ENCODE data around the gene FKBP10.
"Not testable (repeated sequence)": the region's sequence is repeated elsewhere in the genome, so short reads cannot be mapped to it uniquely, and the experiment has no call there.

The FKBP10 gene

DNA sequence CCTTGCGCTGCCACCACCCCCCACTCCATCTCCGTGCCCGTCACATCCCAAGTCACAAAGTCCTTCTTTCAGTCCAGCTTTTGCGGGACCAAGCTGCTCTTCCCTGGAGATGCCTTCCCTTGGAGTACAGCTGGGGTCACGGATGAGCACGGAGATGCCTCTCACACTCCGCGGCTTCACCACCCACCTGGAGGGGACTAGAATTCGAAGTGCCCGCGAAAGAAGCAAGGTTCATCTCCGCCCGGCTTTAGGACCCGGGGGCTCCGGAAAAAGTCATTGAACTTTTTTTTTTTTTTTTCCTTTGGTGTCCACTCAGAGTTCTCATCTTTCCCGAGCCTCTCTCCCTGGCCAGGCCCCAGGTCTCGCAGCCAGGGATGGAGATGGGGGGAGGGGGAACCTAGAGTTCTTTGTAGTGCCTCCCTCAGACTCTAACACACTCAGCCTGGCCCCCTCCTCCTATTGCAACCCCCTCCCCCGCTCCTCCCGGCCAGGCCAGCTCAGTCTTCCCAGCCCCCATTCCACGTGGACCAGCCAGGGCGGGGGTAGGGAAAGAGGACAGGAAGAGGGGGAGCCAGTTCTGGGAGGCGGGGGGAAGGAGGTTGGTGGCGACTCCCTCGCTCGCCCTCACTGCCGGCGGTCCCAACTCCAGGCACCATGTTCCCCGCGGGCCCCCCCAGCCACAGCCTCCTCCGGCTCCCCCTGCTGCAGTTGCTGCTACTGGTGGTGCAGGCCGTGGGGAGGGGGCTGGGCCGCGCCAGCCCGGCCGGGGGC lies at the start of gene FKBP10:
TSS of gene FKBP10 (plus strand) at position 624 of the 771 bp plus-strand sequence. CDS start at position 655, 31 bp downstream.
- H3K4me3 ChIP-seq (ENCODE audit: low read depth, low read length) = peak within 1 kb of the TSS; percentile 71

GRCh38 chr17:41763327-41763726 lies 49.5 kb upstream of the FKBP10 start:
- no peak overlapping the region for H3K4me3 ChIP-seq (ENCODE audit: low read depth, low read length)

- no peak overlapping the region for H3K4me3 ChIP-seq (ENCODE audit: low read depth, low read length)
Measured at GRCh38 chr17:41766135-41766534, 46.7 kb upstream of the FKBP10 start.

DNA sequence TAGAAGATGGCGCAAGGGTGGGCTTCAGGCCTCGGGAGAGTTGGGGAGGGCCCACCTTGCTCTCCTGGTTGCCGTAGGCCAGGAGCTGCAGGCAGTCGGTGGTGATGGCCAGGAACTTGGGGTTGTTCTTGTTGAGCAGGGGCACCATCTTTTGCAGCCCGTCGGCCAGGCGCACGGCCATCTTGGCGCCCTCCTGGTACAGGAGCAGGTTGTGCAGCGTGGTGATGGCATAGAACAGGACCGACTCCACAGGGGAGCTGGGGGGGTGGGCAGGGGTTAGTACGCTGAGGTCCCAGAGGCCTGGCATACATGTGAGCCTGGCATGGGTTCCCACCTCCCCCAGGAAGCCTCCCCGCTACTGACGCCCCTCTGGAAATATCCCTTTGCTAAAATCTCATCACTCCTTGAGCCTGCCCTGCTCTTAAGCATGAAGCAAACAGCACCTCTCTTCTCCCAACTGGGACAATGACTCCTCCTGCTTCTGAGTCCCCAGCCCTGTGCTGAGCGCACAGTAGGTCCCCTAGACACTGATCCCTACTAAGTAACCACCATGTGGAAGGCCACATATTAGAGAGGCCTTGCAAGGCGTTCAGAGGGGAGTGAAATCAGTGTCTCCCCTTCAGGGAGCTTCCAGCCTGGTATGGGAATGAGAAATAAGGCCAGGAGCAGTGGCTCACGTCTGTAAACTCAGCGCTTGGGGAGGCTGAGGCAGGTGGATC lies 45.3 kb upstream of the FKBP10 start:
- H3K4me3 ChIP-seq (ENCODE audit: low read depth, low read length) = no peak overlapping the region

- no peak overlapping the region for H3K4me3 ChIP-seq (ENCODE audit: low read depth, low read length)
Measured at GRCh38 chr17:41768682-41769288, 44.0 kb upstream of the FKBP10 start.

GRCh38 chr17:41769346-41769862 lies 43.4 kb upstream of the FKBP10 start:
- H3K4me3 ChIP-seq (ENCODE audit: low read depth, low read length) = no peak overlapping the region

DNA sequence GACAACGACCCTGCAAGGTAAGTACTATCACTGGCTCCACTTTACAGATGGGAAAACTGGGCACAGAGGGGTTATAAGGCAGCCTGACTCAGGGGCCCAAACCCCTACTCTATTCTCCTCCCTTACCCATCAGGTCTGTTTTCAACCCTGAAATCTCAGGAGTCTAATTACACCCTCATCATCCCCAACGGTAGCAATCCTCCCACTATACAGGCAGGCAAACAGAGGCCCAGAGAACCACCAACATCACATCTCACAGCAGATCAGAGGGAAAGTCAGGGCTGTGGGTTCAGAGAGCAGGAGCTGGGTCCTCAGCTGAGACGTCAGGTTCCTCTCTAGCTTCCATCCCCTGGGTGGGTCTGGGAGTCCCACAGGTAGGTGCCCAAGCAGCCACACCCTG lies 42.8 kb upstream of the FKBP10 start:
- H3K4me3 ChIP-seq (ENCODE audit: low read depth, low read length) = no peak overlapping the region

- H3K4me3 ChIP-seq (ENCODE audit: low read depth, low read length) = no peak overlapping the region
Measured at GRCh38 chr17:41771389-41772206, 41.2 kb upstream of the FKBP10 start.

- H3K4me3 ChIP-seq (ENCODE audit: low read depth, low read length) = no peak overlapping the region
Measured at GRCh38 chr17:41772218-41772585, 40.6 kb upstream of the FKBP10 start.

DNA sequence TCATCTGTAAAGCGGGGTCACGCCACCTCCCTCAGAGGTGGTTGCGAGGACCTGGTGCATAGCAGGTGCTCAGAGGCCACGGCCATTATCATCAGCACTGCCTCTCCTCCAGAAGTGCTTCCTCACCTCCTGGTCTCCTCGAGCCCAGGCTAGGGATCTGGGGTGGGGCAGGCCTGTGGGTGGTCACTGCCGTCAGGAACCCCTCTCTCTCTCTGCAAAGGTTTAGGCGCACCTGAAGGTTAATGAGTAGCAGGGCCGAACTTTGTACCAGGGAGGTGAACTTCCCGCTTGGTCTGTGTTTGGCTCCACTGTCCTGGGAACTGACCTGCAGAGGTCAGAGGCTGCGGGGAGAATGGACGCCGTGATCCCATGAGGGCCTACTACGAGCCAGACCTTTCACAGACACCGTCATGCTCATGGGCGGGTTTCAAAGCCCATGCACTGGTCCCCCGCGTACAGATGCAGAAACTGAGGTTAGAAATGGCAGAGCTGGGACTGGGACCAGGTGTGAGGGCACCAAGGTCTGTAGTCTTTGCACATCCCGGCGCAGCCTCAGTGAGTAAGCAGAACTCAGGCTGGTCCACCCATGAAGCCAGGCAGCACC lies 40.1 kb upstream of the FKBP10 start:
- no peak overlapping the region for H3K4me3 ChIP-seq (ENCODE audit: low read depth, low read length)

GRCh38 chr17:41773190-41773588 lies 39.6 kb upstream of the FKBP10 start:
- no peak overlapping the region for H3K4me3 ChIP-seq (ENCODE audit: low read depth, low read length)

GRCh38 chr17:41773731-41774193 lies 39.0 kb upstream of the FKBP10 start:
- no peak overlapping the region for H3K4me3 ChIP-seq (ENCODE audit: low read depth, low read length)

- no peak overlapping the region for H3K4me3 ChIP-seq (ENCODE audit: low read depth, low read length)
Measured at GRCh38 chr17:41775394-41776226, 37.2 kb upstream of the FKBP10 start.

DNA sequence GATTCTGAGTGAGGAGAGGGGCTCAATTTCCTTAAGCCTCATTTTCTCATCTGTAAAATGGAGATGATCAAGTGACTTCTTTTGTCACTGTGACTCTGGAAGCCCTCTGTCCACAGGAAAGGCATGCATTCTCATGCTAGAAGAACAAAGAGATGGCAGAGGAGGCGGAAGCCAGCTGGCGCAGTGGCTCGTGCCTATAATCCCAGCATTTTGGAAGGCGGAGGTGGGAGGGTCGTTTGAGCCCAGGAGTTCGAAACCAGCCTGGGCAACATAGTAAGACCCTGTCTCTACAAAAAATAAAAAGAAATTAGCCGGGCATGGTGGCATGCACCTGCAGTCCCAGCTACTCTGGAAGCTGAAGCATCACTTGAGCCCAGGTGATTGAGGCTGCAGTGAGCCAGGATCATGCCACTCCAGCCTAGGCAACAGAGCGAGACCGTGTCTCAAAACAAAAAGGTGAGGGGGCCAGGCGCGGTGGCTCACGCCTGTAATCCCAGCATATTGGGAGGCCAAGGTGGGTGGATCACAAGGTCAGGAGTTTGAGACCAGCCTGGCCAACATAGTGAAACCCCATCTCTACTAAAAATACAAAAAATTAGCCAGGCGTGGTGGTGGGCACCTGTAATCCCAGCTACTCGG lies 36.4 kb upstream of the FKBP10 start:
- not testable (repeated sequence) for H3K4me3 ChIP-seq (ENCODE audit: low read depth, low read length)

- H3K4me3 ChIP-seq (ENCODE audit: low read depth, low read length) = no peak overlapping the region
Measured at GRCh38 chr17:41777157-41777573, 35.6 kb upstream of the FKBP10 start.

DNA sequence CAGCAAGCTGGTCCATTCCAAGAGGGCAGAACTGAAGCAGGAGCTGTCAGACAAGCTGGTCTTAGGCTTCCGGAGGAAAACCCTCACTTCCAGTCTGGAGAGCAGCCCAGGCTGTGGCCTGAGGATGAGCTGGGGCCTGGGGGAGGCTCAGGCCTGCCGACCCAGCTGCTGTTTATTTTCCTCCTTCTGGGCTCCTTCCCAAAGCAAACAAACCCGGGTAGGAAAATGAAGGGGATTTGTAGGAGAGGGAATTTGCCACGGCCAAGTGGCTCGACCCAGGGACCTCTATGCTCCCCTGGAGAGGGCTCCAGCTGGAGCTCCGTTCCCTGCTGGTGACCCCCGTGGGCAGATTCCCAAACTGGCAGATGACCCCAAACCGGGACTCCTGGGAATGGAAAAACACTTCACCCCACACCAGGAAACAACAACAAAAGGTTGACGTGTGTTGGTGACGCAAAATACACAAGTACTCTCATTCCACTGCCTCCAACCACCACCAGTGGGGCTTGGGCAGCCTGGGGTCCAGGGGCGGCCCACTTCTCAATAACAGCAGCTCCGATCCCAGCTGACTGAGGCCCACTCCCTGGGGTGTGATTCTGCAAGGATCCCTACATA lies 35.1 kb upstream of the FKBP10 start:
- no peak overlapping the region for H3K4me3 ChIP-seq (ENCODE audit: low read depth, low read length)

DNA sequence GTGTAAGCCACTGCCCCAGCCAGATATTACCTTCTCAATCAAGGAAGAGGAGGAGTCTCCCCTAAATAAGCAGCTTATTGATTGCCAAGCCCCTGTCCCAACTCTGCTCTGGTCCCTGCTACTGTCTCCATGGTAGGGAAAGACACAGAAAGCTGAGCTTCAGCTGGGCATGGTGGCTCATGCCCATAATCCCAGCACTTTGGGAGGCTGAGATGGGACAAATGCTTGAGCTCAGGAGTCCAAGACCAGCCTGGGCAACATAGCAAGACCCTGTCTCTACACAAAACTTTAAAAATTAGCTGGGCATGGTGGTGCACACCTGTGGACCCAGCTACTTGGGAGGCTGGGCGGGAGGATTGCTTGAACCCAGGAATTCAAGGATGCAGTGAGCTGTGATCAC lies 32.9 kb upstream of the FKBP10 start:
- H3K4me3 ChIP-seq (ENCODE audit: low read depth, low read length) = no peak overlapping the region

GRCh38 chr17:41781404-41782110 lies 31.2 kb upstream of the FKBP10 start:
- no peak overlapping the region for H3K4me3 ChIP-seq (ENCODE audit: low read depth, low read length)

Data from iPS-11a (cell line).